AG09309 (cell line): ENCODE results near the gene ENTREP1.
"Not testable (repeated sequence)": the region's sequence is repeated elsewhere in the genome, so short reads cannot be mapped to it uniquely, and the experiment has no call there.

Experiments
- DNase-seq: peaks from one replicate; pipeline ENCODE4 v3.0.0-alpha.2; 2010; ENCODE audit warnings: low read depth
- H3K4me3 ChIP-seq: 2 replicates; pipeline ENCODE4 v1.5.1; 2011; ENCODE audit warnings: mild to moderate bottlenecking, low read depth, low read length, moderate library complexity; ENCODE audit not compliant: control insufficient read depth
- TF ChIP-seq, protein P1 (sequence below): IDR thresholded peaks from 2 replicates; pipeline ENCODE4 v1.5.1; 2011; ENCODE audit warnings: mild to moderate bottlenecking, low read depth, low read length, inconsistent platforms; ENCODE audit not compliant: insufficient read depth, control insufficient read depth; ENCODE audit errors: missing control alignments

The ENTREP1 gene

DNA sequence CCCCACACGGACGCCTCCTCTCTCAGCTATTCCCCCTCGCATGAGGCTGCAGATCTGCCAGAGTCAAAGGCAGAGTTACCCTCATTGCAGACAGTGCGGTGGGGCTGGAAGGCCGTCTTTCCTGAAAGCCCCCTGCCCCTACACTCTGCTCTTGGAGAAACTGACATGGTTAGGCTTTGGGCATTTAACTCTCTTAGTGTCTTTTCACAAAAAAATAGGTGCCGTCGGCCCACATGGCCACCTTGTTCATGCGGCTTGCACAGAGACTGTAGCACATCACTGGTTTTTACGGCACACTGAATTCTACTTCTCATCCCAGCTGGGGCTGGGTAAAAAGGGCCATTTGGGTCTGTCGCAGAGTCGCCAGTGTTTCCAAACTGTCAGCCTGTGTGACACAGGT, 107.6 kb downstream of the ENTREP1 start:
- TF ChIP-seq, protein P1, sequence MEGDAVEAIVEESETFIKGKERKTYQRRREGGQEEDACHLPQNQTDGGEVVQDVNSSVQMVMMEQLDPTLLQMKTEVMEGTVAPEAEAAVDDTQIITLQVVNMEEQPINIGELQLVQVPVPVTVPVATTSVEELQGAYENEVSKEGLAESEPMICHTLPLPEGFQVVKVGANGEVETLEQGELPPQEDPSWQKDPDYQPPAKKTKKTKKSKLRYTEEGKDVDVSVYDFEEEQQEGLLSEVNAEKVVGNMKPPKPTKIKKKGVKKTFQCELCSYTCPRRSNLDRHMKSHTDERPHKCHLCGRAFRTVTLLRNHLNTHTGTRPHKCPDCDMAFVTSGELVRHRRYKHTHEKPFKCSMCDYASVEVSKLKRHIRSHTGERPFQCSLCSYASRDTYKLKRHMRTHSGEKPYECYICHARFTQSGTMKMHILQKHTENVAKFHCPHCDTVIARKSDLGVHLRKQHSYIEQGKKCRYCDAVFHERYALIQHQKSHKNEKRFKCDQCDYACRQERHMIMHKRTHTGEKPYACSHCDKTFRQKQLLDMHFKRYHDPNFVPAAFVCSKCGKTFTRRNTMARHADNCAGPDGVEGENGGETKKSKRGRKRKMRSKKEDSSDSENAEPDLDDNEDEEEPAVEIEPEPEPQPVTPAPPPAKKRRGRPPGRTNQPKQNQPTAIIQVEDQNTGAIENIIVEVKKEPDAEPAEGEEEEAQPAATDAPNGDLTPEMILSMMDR, result no peak
- no peak for DNase-seq
- H3K4me3 ChIP-seq, result no peak overlapping the region

DNA sequence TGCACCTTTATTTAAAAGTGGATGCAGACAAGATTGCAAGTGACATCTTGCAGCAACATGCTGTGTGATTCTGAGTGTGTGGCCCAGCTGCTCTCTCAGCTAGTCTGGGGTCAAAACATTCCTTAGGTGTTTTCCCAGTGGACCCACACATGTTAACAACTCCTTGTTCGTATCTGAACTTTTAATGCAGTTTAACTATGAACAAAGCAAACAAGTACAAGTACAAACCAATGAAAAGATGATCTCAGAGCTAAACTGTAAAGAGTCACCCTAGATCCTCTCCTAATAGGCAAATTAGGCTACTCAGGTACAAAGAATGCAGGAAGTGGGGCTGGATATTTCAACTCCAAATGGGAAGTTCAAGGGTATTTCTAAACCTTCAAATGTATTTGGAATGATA, 108.4 kb downstream of the ENTREP1 start:
- no peak for DNase-seq
- TF ChIP-seq, protein P1, result no peak
- no peak overlapping the region for H3K4me3 ChIP-seq

DNA sequence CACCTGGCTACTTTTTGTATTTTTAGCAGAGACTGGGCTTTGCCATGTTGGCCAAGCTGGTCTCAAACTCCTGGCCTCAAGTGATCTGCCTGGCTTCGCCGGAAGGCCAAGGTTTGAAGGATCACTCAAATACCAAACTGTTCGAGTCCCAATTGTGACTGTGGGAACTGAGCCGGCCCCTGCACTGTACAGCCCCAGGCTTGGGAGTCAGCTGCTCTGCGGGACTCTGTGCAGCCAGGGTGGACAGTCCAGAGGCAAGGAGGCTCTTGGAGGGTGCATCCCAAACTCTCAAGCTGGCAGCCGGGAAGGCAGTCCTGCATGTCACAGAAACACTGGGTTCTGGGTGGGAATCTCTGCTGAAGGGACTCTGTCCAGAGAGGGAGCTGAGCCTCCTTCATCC, 109.0 kb downstream of the ENTREP1 start:
- TF ChIP-seq, protein P1, result no peak
- no peak overlapping the region for H3K4me3 ChIP-seq
- no peak for DNase-seq

DNA sequence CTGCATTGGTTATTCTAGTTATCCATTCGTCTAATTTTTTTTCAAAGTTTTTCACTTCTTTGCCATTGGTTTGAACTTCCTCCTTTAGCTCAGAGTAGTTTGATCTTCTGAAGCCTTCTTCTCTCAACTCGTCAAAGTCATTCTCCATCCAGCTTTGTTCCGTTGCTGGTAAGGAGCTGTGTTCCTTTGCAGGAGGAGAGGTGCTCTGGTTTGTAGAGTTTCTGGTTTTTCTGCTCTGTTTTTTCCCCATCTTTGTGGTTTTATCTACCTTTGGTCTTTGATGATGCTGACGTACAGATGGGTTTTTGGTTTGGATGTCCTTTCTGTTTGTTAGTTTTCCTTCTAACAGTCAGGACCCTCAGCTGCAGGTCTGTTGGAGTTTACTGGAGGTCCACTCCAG, 114.6 kb downstream of the ENTREP1 start:
- DNase-seq, H3K4me3 ChIP-seq: not testable (repeated sequence)

DNA sequence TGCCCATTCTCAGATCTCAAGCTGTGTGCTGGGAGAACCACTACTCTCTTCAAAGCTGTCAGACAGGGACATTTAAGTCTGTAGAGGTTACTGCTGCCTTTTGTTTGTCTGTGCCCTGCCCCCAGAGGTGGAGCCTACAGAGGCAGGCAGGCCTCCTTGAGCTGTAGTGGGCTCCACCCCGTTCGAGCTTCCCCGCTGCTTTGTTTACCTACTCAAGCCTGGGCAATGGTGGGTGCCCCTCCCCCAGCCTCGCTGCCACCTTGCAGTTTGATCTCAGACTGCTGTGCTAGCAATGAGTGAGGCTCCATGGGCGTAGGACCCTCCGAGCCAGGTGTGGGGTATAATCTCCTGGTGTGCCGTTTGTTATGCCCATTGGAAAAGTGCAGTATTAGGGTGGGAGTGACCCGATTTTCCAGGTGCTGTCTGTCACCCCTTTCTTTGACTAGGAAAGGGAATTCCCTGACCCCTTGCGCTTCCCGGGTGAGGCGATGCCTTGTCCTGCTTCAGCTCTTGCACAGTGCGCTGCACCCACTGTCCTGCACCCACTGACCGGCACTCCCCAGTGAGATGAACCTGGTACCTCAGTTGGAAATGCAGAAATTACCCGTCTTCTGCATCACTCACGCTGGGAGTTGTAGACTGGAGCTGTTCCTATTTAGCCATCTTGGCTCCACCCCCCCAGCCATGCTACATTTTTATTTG, 115.4 kb downstream of the ENTREP1 start:
- not testable (repeated sequence) for H3K4me3 ChIP-seq, DNase-seq
